DMS79 treated with DMSO at 0.1 percent for 48 hours (cell line): Measurements from ENCODE around the gene GPC6.
"Not testable (repeated sequence)": the region's sequence is repeated elsewhere in the genome, so short reads cannot be mapped to it uniquely, and the experiment has no call there.

Experiments used
- DNase-seq: peaks from one replicate; lab custom pipeline; 2025; lab: John Stamatoyannopoulos, UW

The GPC6 gene

GRCh38 chr13:94325650-94326049 lies 1099.0 kb downstream of the GPC6 start:
- DNase-seq: no peak

GRCh38 chr13:94327318-94327717 lies 1100.7 kb downstream of the GPC6 start:
- DNase-seq: no peak

- no peak for DNase-seq
Observed at GRCh38 chr13:94328381-94329041, 1101.9 kb downstream of the GPC6 start.

- no peak for DNase-seq
Observed at GRCh38 chr13:94329277-94329676, 1102.7 kb downstream of the GPC6 start.

GRCh38 chr13:94329754-94330551 lies 1103.3 kb downstream of the GPC6 start:
- no peak for DNase-seq

GRCh38 chr13:94330552-94331071 lies 1104.0 kb downstream of the GPC6 start:
- no peak for DNase-seq

GRCh38 chr13:94331281-94331680 lies 1104.7 kb downstream of the GPC6 start:
- DNase-seq: no peak

GRCh38 chr13:94332359-94333096 lies 1105.9 kb downstream of the GPC6 start:
- DNase-seq: no peak

- no peak for DNase-seq
Observed at GRCh38 chr13:94333131-94333820, 1106.7 kb downstream of the GPC6 start.

- DNase-seq: peak; percentile 63
Observed at GRCh38 chr13:94335761-94336526, 1109.3 kb downstream of the GPC6 start.

GRCh38 chr13:94339116-94339687 lies 1112.6 kb downstream of the GPC6 start:
- DNase-seq: no peak

- no peak for DNase-seq
Observed at GRCh38 chr13:94342436-94343242, 1116.0 kb downstream of the GPC6 start.

- DNase-seq: no peak
Observed at GRCh38 chr13:94343243-94343585, 1116.6 kb downstream of the GPC6 start.

- DNase-seq: not testable (repeated sequence)
Observed at GRCh38 chr13:94343687-94344086, 1117.1 kb downstream of the GPC6 start.

- DNase-seq: no peak
Observed at GRCh38 chr13:94344126-94344818, 1117.7 kb downstream of the GPC6 start.

GRCh38 chr13:94345374-94346195 lies 1119.0 kb downstream of the GPC6 start:
- peak; percentile 94 for DNase-seq

GRCh38 chr13:94346261-94347019 lies 1119.8 kb downstream of the GPC6 start:
- no peak for DNase-seq
